ENCODE measurements around the gene ZNFX1.

Gene ZNFX1

DNA sequence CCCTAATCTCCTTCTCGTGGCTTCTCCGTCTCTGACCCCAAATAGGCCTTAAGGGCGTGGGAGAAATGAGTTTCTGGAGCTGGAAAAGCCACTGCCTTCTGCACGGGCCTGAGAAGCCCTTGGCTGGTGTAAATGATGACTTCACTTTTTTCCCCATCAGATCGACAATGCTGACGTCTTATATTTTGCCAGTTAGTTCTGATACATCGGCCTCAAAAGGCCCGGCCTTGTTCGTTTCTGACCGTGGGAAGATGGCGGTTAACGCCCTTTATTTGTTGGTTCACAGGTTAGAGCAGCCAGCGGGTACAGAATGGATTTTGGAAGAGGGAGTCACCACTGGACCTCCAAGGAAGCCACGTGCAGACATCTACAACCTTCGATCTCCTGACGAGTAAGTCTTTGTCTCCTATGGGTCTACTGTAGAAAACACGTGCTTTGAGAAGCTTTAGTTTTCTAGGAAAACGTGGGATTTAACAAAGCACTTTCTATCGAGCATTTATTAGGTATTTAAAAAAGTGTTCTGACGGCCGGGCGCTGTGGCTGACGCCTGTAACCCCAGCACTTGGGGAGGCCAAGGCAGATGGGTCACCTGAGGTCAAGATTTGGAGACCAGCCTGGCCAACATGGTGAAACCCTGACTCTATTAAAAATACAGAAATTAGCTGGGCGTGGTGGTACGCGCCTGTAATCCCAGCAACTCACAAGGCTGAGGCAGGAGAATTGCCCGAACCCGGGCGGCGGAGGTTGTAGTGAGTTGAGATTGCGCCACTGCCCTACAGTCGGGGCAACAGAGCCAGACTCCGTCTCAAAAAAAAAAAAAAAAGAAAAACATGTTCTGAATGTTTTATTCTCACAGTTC, 1.2 kb upstream of the ZNFX1 start:
- DNase-seq (ENCODE audit: low spot score), result peak; percentile 57

DNA sequence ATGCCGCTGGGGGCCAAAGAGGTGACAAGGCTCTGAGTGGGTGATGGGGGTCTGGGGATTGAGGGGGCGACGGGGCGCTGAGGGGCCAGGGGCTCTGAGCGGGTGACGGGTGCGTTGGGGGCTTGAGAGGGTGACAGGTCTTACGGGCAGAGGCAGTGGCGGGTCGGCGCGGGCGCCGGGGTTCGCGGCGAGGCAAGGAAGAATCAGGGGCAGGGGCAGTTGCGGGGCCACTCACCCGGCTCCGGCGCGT, 146 bp downstream of the ZNFX1 start:
- DNase-seq (ENCODE audit: low spot score), result no peak

DNA sequence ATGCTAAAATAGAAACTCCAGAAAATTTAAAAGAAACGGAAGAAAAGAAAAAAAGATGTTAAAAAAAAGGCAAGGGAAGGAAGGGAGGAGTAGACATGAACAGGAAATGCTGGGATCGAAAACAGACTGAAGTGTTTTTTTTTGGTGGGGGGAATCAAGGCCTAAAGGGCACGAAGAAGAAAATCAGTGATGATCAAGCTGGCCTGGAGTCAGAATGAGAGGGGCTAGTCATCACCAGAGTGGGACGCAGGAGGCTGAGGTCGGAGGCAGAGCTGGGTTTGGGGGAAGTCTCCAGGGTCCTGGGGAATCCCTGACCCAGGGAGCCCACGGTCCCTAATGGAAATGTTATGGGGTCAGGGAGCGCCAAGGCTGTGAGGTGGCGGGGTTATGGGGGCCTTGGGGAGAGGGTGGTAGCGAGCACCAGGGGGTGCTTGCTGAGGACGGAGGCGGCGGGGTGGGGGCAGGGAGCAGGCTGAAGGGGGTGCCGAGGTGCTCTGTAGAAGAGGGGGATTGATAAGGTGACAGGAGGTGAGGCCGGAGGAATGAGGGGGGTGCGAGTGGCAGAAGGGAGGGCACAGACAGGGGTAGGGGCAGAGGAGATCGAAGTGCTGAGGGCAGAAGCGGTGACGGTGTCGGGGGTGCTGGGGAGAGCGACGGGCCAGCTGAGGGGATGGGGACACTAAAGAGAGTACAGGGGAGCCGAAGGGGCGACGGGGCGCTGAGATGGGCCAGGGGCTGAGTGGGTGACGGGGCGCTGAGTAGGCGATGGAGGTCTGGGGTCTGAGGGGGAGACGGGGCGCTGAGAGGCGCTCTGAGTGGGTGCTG, 684 bp downstream of the ZNFX1 start:
- DNase-seq (ENCODE audit: low spot score), result peak; percentile 68

DNA sequence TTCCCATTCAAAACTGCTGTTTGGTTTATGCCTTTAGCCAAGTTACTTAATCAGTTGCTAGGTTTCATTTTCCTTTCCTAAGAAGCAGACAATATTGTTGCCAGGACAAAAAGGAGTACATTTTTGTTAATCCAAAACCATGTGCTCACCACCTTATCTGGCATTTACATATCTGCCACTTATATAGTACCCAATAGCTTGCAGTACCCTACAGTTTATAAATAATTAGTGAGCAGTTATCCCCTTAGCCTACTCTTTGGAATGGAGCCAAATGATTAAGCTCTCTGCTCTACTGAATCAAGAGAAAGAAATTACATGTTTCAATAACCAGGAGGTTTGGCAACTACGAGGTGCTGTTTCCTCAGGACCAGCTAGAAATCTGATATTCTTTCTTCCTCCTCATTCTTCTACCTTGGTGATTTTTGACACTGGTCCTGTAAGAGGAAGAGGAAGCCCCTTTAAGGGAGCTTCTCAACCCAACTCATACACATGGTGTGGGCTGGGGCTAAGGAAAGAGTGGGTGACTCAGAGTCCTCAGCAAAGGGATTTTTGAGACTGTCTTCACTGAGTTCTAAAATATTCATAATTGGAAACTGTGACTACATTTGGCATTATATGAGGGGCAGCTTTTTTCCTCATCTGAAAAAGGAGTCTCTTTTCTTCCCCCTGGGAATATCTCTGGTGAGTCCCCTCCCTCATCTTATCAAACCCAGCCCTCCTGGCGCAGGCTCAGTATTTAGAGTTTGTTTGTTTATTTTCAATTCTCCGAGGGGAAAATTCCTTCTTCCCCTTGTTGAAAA, 1.5 kb downstream of the ZNFX1 start:
- DNase-seq (ENCODE audit: low spot score), result peak; percentile 63

DNA sequence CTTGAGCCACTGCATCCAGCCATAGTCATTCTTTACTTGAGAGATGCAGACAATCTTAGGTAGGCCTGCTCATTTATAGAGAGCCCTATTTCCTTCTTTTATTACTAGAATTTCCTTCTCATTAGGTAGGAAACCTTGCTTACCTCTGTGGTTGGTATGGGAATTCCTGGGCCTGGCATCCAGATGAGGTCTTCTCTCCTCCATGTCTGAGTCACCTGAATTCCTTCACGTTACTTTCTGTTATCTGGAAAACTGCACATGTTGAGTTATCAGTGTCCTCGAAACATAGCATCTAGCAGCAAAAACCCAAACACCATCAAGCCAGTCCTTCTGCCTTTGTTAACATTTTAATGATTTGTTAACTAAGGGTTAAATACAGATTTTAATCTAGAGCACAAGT, 2.2 kb downstream of the ZNFX1 start:
- DNase-seq (ENCODE audit: low spot score), result no peak

DNA sequence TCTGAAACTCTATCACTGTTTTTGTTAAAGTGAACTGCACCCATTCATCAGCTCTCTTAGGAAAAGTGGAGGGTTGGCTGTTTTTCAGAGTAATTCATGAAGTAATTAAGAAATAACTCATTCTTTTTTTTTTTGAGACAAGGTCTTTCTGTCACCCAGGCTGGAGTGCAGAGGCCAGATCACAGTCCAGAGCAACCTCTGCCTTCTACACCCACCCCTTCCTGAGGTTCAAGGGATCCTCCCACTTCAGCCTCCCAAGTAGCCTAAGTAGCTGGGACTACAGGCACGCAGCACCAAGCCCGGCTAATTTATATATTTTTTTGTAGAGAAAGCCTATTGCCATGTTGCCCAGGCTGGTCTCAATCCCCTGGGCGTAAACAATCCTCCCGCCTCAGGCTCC, 2.6 kb downstream of the ZNFX1 start:
- no peak for DNase-seq (ENCODE audit: low spot score)

DNA sequence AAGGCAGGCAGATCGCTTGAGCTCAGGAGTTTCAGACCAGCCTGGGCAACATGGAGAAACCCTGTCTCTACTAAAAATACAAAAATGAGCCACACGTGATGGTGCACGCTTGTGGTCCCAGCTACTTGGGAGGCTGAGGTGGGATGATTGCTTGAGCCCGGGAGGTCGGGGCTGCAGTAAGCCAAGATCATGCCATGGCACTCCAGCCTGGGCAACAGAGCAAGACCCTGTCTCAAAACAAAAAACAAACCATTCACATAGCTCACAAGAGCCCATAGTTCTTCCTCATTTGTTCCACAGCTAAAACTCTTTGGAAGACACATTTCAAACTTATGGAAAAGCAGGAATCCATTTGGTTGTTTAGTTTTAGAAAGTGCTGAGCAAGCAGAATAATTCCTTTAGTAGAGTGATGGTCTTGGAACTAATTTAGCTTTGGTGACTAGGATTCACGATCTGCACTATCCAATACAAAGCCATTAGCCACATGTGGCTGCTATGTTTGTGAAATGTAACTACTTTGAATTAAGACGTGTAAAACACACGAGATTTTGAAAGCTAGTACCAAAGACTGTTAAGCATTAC, 4.1 kb downstream of the ZNFX1 start:
- DNase-seq (ENCODE audit: low spot score), result no peak

DNA sequence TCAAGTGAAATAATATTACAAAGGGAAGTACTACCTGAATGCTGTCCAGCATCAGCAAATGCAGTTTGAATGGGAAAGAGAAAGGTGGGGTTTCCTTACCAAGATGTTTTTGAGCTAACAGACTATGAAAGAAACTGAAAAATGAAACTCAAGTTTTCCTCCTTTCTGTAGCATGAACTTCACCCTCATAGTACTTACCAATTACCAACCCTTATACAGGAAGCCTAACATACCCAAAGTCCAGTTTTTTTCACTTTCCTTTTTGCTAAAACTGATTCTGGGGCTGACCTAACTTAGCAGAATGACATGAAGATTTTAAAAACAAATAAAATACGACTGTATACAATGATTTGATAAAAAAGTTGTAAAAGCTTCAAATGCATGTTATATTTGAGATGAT, 5.2 kb downstream of the ZNFX1 start:
- DNase-seq (ENCODE audit: low spot score), result peak; percentile 17

DNA sequence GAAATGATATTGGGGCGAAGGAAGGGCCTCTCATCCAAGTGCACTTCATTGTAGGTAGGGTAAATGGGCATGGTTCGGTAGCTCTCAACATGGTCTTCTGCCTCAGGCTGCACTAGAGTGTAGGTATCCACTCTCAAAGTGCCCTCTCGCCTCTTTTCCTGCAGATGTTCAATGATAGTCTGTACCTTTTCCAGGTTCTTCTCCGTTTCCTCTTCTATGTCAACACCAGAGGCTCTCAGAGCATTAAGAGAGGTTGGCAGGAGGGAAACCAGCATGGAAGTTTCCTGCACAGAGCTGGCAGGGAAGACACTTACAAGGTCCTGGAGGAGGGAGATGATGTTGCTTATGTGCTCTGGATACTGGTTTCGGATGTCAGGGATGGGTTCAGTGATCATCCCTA, 7.1 kb downstream of the ZNFX1 start:
- DNase-seq (ENCODE audit: low spot score), result no peak

DNA sequence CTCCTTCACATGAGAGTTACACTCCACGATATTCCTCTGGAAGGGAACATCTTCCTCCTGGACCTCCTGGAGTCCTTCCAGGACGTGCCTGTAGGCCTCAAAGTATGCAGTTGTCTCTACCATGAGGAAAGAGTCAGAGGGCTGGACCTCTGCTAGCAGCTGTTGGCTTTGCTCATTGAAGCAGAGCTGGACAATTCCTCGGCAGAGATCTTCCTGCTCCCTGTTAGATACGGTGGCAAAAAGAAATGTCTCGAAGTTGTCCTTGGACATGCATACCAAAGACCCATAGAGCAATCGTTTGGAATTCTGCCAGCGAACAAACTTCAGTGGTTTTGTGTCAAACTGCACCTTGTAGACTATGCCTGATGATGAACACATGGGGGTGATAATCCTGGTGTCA, 7.7 kb downstream of the ZNFX1 start:
- no peak for DNase-seq (ENCODE audit: low spot score)

DNA sequence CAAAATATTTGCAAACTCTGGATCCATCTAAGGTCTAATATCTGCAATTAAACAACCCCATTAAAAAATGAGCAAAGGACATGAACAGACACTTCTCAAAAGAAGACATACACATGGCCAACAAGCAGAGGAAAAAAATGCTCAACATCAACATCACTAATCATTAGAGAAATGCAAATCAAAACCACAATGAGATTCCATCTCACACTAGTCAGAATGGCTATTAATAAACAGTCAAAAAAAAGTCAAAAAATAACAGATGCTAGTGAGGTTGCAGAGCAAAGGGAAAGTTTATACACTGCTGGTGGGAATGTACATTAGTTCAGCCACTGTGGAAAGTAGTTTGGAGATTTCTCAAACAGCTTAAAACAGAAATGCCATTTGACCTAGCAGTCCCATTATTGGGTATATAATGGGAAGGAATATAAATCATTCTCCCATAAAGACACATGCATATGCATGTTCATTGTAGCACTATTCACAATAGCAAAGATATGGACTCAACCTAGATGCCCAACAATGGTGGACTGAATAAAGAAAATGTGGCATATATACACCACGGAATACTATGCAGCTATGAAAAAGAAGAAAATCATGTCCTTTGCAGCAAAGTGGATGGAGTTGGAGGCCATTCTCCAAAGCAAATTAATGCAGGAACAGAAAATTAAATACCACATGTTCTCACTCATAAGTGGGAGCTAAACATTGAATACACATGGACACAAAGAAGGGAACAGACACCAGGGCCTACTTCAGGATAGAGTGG, 9.1 kb downstream of the ZNFX1 start:
- no peak for DNase-seq (ENCODE audit: low spot score)

DNA sequence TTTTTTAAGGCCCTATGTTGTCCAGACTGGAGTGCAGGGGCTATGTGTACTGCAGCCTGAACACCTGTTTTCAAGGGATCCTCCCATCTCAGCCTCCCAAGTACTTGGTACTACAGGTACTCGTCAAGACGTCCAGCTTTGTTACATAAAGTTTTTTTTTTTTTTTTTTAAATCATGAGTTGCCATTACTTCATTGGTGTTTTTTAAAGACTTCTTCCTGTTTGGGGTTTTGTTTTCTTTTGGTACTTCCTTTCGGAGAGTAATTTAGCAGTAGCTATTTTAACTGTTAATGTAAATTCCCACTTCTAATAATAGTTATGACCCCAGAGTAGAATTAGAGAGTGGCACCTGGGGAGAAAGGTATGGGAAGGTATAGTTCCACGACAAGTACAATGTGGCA, 10.5 kb downstream of the ZNFX1 start:
- no peak for DNase-seq (ENCODE audit: low spot score)

DNA sequence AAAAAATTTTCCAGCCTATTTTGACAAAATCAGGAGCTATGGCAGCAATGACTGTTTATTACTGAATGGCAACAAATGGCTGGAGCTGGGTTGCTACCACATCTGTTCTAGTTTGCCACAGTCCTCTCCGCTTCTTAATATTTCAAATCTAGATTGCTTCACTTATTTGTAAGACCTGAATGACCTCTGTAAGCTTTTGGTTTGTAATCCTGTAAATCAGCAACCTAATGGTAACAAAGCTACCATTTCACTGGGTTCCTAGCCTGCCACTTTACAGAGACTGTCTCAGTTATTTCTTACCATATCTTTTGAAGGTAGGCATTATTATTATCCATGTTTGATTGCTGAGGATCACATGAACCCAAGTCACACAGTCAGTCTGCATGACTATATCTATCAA, 15.4 kb downstream of the ZNFX1 start:
- no peak for DNase-seq (ENCODE audit: low spot score)

DNA sequence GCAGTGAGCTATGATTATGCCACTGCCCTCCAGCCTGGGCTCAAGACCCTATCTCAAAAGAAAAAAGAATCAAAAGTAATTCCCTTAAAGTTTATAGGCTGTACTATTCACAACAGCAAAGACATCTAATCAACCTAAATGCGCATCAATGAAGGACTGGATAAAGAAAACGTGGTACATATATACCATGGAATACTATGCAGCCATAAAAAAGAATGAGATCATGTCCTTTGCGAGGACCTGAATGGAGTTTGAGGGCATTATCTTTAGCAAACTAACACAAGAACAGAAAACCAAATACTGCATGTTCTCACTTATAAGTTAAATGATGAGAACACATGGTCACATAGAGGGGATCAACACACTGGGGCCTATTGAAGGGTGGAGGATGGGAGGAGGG, 16.7 kb downstream of the ZNFX1 start:
- DNase-seq (ENCODE audit: low spot score), result no peak

DNA sequence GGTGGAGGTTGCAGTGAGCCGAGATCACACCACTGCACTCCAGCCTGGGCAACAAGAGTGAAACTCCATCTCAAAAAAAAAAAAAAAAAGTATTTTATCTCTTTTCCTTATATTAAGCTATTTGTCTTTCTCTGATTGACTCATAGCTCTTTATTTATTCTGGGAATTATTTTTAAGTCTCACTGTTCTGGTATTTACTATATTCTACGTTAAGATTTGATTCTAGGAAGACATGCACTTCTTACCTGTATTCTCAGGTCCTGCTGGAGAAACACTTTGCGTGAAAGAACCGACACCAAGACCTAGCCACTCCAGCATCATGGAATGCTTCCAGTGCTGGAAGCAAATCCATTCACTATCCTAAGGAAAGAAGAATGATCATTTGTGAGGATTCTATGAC, 17.6 kb downstream of the ZNFX1 start:
- no peak for DNase-seq (ENCODE audit: low spot score)

DNA sequence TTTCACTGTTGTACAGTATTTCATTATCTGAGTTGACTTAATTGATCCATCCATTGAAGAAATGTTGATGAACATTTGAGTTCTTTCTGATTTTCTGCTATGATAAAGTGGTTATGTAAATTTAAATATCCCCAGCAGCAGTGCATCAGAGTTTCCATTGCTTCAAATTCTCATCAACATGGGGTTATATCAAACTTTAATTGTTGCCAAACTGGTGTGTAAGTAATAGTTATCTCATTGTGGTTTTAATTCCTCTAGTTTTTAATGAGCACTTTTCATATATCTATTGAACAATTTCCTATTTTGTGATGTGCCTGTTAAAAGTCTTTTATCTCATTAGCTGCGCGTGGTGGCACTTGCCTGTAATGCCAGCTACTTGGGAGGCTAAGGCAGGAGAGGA, 18.1 kb downstream of the ZNFX1 start:
- DNase-seq (ENCODE audit: low spot score), result no peak

DNA sequence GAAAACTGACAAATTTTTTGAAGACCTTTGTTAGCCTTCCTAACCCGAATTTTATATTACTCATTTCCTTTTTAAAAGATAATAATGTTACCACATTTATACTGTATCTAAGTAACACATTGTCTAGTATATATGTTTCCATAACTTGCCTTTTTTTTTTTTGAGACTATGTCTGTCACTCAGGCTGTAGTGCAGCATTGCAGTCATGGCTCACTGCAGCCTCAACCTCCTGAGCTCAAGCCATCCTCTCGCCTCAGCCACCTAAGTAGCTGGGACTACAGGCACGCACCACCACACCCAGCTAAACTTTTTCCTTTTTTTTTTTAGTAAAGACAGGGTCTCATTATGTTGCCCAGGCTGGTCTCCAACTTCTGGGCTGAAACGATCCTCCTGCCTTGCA, 18.6 kb downstream of the ZNFX1 start:
- no peak for DNase-seq (ENCODE audit: low spot score)

DNA sequence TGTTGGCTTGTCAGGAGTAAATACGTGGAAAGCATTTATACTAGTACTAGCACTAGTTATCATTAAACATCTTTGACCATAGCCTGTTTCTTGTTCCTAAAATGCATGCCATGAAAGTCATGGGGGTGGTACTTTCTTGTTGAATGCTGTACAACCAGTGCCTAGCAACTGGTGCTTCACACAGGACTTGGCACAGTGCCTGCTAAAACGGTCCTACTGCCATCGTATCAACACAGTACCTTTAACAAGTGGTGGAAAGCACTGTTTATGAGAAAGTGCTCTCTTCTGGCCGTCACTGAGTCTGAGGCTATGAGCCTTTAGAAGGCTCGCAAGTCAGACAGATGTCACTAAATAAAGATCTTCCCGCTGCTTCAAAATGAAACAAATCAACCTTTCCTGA, 21.6 kb downstream of the ZNFX1 start:
- no peak for DNase-seq (ENCODE audit: low spot score)

DNA sequence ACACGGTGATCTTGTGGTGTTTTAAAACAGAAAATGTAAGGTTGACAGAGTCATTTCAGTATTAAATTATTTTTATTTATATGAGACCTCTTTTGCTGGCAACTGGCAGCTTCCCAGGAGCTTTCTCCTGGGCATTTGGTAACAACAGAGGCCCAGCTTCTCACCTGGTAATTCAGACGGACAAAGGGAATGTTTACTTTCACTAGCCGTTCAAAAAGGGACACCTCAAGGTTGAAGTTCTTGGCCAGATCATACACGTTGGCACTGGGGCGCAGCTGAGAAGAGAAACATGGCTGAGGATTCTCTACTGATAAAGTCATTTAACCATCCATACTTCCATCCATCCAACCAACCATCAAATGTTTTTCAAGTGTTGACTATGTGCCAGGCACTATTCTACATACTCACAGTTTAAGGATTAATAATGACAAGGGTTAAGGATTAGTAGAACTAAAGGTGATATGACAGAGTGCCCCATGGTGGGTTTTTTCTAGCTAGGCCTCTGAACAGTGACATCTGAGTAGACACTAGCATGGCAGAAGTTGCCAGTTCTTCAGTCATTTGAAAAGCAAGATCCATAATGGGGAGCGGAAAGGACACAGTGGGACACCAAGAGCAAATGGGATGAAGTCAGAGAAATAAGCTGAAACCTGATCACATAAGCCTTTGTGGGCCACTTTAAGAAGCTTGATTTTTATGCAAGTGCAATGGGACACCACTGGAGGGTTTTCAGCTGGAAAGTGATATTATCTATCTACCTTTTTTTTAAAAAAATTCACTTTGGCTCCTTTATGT, 25.1 kb downstream of the ZNFX1 start:
- no peak for DNase-seq (ENCODE audit: low spot score)

DNA sequence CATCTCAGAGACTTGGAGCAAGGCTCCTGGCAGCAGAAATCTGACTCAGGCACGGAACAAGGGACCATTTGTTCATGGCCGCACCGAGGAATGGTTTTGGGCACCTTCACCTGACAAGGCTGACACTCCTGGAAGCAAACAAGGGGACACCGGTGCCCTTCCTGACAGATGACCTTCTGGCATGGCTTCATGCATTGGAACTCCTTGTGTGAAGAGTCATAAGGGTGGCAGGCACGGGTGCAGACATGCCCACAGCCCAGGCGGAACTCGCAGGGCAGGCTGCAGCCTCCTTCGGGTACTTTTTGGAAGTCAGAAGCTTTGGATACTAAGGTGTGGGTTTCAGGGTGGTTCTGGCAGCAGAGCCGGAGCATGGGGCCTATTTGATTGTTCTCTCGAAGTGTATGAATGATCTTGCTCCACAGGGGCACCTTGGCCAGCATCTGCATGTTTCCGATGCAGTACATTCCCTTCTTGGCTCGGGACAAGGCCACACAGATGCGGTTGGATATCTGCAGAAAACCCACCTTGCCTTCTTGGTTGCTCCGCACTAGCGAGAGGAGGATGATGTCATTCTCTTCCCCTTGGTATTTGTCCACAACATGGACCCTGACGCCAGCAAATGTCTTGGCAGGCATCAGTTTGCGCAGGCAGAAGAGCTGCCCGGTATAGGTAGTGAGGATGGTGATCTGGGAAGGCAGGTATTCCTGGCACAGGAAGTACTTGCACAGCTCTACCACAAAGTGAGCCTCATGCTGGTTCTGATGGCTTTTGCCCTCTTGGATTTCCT, 28.8 kb downstream of the ZNFX1 start:
- no peak for DNase-seq (ENCODE audit: low spot score)

Measured in activated CD4-positive, alpha-beta T cell treated with anti-CD3 and anti-CD28 coated beads, Interleukin-2, Interleukin-4, amounts not matched to agents 100 ng/mL and 50 ng/mL, durations not matched to agents 16 hours and 8 hours (primary cell).